GM20000 (cell line): ENCODE measurements around the gene PLXNC1.
A peak's percentile ranks its signal among the peaks of the same experiment; 100 is the strongest.

Experiments
- DNase-seq: peaks from one replicate; pipeline ENCODE4 v3.0.0; 2012; ENCODE audit warnings: low spot score
- TF ChIP-seq, protein P1 (sequence below): IDR thresholded peaks from 2 replicates; pipeline ENCODE4 v1.5.1; 2012; ENCODE audit warnings: mild to moderate bottlenecking, control low read depth; ENCODE audit errors: extremely low read depth, missing control alignments

The PLXNC1 gene

DNA sequence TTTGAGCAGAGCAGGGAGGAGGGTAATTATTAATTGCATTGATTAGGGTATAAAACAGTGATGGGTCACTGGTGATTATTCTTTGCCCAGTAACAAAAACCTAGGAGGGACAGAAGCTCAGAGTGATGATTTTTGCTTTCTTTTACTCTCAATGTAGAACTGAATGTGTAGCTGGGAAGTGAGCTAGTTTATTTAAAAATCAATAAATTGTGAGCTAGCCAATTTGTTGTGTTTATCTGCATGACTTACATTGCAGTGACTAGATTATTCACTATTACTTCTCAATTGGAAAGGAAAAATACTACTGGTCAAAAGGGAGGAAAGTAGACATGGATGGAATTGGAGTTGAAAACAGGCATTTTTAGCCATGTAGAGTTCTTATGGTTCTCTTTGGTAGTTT, 107.1 kb downstream of the PLXNC1 start:
- no peak for DNase-seq
- TF ChIP-seq, protein P1, sequence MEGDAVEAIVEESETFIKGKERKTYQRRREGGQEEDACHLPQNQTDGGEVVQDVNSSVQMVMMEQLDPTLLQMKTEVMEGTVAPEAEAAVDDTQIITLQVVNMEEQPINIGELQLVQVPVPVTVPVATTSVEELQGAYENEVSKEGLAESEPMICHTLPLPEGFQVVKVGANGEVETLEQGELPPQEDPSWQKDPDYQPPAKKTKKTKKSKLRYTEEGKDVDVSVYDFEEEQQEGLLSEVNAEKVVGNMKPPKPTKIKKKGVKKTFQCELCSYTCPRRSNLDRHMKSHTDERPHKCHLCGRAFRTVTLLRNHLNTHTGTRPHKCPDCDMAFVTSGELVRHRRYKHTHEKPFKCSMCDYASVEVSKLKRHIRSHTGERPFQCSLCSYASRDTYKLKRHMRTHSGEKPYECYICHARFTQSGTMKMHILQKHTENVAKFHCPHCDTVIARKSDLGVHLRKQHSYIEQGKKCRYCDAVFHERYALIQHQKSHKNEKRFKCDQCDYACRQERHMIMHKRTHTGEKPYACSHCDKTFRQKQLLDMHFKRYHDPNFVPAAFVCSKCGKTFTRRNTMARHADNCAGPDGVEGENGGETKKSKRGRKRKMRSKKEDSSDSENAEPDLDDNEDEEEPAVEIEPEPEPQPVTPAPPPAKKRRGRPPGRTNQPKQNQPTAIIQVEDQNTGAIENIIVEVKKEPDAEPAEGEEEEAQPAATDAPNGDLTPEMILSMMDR: no peak

DNA sequence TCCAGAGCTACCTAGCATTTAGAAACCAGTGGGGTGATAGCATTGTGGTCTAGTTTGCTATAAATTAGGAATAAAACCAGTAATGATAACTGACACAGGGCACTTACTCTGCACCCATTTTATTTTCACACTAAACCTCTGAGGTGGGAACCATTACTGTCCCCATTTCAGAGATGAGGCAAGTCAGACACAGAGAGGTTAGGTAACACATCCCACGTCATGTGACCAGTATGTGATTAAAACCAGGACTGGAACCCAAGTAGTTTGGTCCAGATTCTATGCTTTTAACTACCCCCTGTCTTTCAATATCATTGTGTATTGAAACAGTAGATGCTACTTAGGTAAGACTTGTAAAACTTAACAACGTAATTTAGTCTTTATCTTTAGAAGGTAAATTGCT, 110.2 kb downstream of the PLXNC1 start:
- TF ChIP-seq, protein P1: no peak
- no peak for DNase-seq

DNA sequence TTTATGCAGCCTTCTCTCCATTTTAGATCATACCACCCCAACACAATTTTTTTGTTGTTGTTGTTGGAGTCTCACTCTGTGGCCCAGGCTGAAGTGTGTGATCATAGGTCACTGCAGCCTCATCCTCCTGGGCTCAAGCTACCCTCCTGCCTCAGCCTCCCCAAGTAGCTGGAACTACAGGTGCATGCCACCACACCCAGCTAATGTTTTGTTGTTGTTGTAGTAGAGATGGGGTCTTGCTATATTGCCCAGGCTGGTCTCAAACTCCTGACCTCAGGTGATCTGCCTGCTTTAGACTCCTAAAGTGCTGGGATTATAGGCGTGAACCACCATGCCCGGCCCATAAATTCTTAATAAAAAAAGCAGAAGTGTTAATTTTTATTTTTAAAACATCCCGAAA, 111.6 kb downstream of the PLXNC1 start:
- no peak for DNase-seq
- TF ChIP-seq, protein P1: no peak

DNA sequence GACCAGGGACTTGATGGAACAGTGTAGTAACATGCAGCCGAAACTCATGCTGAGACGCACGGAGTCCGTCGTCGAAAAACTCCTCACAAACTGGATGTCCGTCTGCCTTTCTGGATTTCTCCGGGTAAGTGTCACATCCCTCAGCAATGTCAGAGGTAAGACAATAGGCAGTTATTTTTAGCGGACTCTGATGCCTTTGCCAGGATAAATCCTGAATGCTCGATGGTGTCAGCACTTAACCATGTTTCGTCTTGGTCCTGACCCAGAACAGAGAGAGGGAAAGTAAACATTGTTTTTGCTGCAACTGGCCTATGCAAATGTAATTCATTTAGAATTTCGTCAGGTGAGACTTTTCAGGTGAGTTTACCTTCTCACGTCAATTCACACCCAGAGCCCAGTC, 112.3 kb downstream of the PLXNC1 start:
- TF ChIP-seq, protein P1: no peak
- DNase-seq: no peak

DNA sequence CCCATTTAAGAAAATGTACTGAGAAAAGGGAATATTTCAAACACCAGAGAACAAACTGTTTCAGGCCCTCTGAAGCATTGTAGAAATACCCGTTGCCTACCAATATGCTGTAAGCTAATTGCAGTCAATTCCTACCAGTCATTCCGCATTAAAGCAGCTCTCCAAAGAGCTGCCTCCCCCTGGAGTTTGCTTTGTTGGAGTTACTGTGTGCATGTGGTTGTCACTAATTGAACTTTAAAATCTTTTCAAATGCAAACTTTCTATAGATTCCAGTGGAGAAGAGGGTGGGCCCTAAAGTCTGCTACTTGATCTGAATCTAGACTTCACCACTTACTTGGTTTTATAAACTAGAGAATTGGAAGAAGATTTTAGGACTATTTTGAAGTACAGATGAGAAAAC, 112.7 kb downstream of the PLXNC1 start:
- no peak for DNase-seq
- TF ChIP-seq, protein P1: no peak

DNA sequence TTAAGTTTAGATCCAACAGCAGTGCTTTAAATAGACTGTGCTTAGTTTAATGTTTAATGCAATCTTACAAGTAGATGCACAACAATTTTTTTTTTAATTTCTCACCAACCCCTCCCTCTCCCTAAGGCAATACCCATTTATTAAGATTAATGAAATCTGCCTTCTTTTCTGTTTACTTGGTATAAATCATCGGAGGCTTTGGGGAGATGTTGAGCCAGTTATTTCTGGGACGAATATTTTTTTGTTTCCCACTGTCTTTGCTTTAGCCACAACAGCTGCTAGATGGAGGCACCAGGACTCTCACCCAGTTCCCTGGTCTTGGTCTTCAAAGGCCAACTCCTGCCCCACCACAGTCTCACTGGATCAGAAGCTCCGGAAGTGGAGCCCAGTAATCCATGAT, 113.4 kb downstream of the PLXNC1 start:
- TF ChIP-seq, protein P1: no peak
- DNase-seq: no peak

DNA sequence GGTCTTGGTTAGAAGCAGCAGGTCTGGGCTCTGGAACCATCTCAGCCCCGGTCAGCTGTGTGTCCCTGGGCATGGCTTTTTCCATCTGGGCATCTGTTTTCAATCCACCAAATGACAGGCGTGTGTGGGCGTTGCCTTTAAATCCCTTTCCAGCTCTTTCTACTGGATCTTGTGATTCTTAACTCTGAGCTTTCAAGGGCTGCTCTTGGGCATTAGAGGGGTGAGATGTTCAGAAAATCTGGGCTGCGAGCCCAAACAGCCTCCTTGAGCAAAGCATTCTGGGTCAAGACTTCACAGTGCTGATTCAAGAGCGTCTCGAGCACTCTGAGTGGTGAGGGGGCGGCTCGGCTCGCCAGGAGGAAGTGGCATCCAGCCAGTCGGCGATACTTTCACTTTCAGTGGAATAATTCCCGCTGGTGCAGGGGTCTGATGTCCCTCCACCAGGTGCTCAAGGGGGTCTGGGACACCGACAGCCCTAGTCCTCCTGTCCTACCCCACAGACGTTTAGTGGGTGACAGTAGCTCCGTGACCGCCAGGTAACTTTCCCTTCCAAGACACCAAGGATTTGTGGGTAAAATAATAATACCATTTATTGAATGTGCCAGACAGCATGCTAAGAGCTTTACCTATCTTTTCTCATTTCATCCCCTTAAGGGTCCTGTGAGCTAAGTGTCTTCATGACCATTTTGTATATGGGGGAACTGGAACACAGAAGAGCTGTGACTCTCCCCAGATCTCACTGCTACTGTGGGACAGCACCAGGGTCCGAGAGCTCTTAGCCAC, 114.0 kb downstream of the PLXNC1 start:
- DNase-seq: peak; percentile 69
- TF ChIP-seq, protein P1: no peak
